BJ (cell line): Measurements from ENCODE around the gene HTR5A. TPM values are rescaled to one million over a fixed set of nuclear protein-coding genes. Genes with fewer than 3 reads are reported as not detected.

Experiments
- CTCF ChIA-PET: fragments of 350-600 bp; formaldehyde crosslinking; extraction: SDS; loops from one replicate; lab custom pipeline; 2021; ENCODE audit warnings: antibody characterized with exemption, inconsistent platforms; lab: Yijun Ruan, JAX
- POLR2A ChIA-PET: fragments of 300-600 bp; sonication (Branson Sonifier 250); formaldehyde crosslinking; extraction: SDS; loops from one replicate; lab custom pipeline; 2021; ENCODE audit warnings: antibody characterized with exemption; lab: Charles Lee
- DNase-seq: peaks from one replicate; pipeline ENCODE4 v3.0.0-alpha.2; 2011; ENCODE audit warnings: low read depth
- H3K27me3 ChIP-seq: 2 replicates; pipeline ENCODE4 v1.6.0; 2011; ENCODE audit warnings: low read length; ENCODE audit not compliant: control insufficient read depth, insufficient read depth
- H3K36me3 ChIP-seq: 2 replicates; pipeline ENCODE4 v1.5.1; 2011; ENCODE audit warnings: low read length; ENCODE audit not compliant: control insufficient read depth, insufficient read depth
- H3K4me3 ChIP-seq: 2 replicates; pipeline ENCODE4 v1.5.1; 2011; ENCODE audit warnings: low read depth, mild to moderate bottlenecking, control low read depth, low read length
- polyA plus RNA-seq: library from polyadenylated mRNA; depleted of rRNA; stranded (reverse); fragments of >200 nt; gene quantifications from 2 replicates; pipeline ENCODE4 v1.2.3, GENCODE V29; 2011
- TF ChIP-seq, protein P1 (sequence below): IDR thresholded peaks from 2 replicates; pipeline ENCODE4 v1.5.1; 2011; ENCODE audit warnings: low read depth, mild to moderate bottlenecking, control low read depth, inconsistent platforms, low read length, moderate library complexity; ENCODE audit not compliant: insufficient read depth

The HTR5A gene
- polyA plus RNA-seq, 1 experiment = not detected

DNA sequence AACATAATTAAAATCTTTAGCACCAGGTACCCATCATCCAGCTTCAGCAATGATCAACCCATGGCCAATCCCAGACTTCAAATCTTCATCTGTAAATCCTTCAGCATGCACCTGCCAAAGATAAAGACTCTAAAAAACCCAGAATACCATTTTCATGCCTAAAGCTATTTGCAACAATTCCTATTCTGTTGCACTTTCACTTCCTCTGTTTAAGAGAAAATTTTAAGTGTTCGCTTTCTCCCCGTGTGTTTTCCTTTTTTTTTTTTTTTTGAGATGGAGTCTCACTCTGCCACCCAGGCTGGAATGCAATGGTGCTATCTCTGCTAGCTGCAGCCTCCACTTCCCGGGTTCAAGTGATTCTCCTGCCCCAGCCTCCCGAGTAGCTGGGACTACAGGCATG is 31.8 kb upstream of the HTR5A start:
- Histone ChIP-seq H3K4me3 (no peak overlapping the region), H3K27me3 (no peaks in the 10 kb centered on the region), H3K36me3 (no peaks in the 10 kb centered on the region)
- no peak for DNase-seq
- ChIA-PET CTCF (interaction anchor here (1.4 kb wide), 1 partner anchor 30 kb away, joined by 4 read pairs; no protein-coding TSS in a partner anchor), POLR2A (no interaction called here)
- TF ChIP-seq, protein P1, sequence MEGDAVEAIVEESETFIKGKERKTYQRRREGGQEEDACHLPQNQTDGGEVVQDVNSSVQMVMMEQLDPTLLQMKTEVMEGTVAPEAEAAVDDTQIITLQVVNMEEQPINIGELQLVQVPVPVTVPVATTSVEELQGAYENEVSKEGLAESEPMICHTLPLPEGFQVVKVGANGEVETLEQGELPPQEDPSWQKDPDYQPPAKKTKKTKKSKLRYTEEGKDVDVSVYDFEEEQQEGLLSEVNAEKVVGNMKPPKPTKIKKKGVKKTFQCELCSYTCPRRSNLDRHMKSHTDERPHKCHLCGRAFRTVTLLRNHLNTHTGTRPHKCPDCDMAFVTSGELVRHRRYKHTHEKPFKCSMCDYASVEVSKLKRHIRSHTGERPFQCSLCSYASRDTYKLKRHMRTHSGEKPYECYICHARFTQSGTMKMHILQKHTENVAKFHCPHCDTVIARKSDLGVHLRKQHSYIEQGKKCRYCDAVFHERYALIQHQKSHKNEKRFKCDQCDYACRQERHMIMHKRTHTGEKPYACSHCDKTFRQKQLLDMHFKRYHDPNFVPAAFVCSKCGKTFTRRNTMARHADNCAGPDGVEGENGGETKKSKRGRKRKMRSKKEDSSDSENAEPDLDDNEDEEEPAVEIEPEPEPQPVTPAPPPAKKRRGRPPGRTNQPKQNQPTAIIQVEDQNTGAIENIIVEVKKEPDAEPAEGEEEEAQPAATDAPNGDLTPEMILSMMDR = no peak

DNA sequence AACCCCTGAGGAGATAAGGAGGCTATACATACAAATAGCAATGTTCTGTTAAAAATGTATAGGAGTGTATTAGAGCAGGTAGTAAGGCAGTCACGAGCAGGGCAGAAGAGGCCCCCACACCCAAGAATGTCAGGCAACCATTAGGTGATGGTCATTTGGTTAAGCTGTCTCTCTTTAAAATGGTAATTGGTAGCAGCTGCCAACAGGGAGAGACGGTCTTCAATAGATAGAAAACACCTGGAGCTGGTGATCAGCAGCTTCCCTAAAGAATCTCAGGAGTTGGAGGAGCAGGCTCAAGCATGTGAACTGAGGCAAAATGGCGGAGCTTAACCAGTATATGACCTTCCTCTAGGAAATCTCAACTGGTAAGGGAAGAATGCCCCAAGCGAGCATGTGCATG is 26.4 kb upstream of the HTR5A start:
- TF ChIP-seq, protein P1 = no peak
- DNase-seq = no peak
- Histone ChIP-seq H3K27me3 (no peaks in the 10 kb centered on the region), H3K4me3 (no peak overlapping the region), H3K36me3 (no peaks in the 10 kb centered on the region)
- ChIA-PET CTCF (no interaction called here), POLR2A (no interaction called here)

DNA sequence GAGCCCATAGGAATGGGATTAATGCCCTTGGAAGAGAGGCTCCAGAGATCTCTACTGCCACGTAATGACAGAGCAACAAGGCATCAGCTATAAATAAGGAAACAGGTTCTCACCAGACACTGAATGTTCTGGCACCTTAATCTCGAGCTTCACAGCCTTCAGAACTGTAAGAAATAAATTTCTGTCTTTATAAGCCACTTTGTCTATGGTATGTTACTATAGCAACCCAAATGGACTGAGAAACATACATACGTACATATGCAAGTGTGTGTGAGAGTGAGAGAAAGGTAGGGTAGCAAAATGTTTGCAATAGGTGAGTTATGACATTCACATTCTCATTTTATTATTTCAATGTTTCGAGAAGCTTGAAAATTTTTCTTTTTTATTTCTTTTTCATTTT is 22.1 kb upstream of the HTR5A start:
- Histone ChIP-seq H3K36me3 (no peaks in the 10 kb centered on the region), H3K4me3 (no peak overlapping the region), H3K27me3 (no peaks in the 10 kb centered on the region)
- TF ChIP-seq, protein P1 = no peak
- CTCF ChIA-PET = no interaction called here
- POLR2A ChIA-PET = no interaction called here
- DNase-seq = no peak

DNA sequence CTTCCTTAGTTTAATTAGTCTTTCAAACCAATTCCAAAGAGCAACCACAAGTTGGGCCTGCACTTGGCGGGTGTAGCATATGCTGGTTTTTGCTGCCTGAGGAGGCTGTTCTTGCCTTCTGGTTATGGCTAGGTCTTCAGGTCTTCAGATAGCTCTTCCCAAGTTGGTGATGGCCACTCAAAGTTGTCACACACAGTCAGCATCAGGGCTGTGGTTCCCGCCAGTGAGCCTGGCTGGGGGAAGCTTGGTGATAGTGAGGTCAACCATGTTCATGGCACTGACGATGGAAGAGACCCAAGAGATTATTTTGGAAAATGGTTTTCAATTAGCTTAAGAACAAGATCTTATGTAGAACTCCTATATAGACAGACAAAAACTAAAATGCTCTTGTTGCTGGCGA is 18.8 kb upstream of the HTR5A start:
- ChIA-PET CTCF (no interaction called here), POLR2A (no interaction called here)
- Histone ChIP-seq H3K36me3 (no peaks in the 10 kb centered on the region), H3K4me3 (no peak overlapping the region), H3K27me3 (no peaks in the 10 kb centered on the region)
- DNase-seq = no peak
- TF ChIP-seq, protein P1 = no peak

DNA sequence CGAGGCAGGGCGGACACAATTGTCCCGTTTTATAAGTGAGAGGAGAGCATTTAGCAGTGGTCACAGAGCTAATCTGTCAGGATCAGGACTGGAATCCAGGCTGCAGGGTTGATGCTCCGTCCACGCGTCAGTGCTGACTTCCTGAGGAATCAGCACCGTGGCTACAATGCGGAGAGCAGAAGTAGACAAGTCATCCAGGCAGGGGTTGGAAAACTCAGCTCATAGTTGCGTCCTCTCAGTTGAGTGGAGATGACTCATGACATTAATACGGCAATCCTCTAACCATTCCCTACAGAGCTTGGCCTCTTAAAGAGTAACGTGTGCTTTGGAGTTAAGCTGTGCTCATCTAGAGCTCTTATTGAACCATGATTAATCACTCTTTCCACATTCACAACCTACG is 17.1 kb upstream of the HTR5A start:
- ChIA-PET POLR2A (no interaction called here), CTCF (no interaction called here)
- no peak overlapping the region for H3K4me3 ChIP-seq
- no peaks in the 10 kb centered on the region for H3K36me3 ChIP-seq
- TF ChIP-seq, protein P1 = no peak
- DNase-seq = no peak
- H3K27me3 ChIP-seq = no peaks in the 10 kb centered on the region
